HepG2 (cell line): ENCODE data around the gene PIM1. TPM values are rescaled to one million over a fixed set of nuclear protein-coding genes. Genes with fewer than 3 reads are reported as not detected.

Source experiments
- ATAC-seq: fragments of 200-7000 bp; cut with Tn5 transposase; 3 replicates; pipeline ENCODE4 v1.9.1; 2020; ENCODE audit warnings: mild to moderate bottlenecking, moderate library complexity
- BruUV-seq: library from RNA; stranded (reverse); fragments of 400-500 nt; replicated peaks from 2 replicates; lab custom pipeline; 2021; lab: Mats Ljungman, UMichigan
- CTCF ChIA-PET: fragments of 300-600 bp; formaldehyde crosslinking; extraction: SDS; loops from one replicate; lab custom pipeline; 2021; ENCODE audit warnings: low total read pairs, inconsistent platforms, low intra/inter-chr PET ratio; lab: Yijun Ruan, JAX
- POLR2A ChIA-PET: fragments of 350-600 bp; sonication (Branson Sonifier 250); formaldehyde crosslinking; loops from one replicate; lab custom pipeline; 2020; ENCODE audit warnings: antibody characterized with exemption, inconsistent platforms; lab: Yijun Ruan, JAX
- DNase-seq: peaks from one replicate; pipeline ENCODE4 v3.0.0-alpha.2; 2015; ENCODE audit warnings: low spot score
- FAIRE-seq: peaks from 3 replicates; lab custom pipeline; 2011; peaks lifted over from hg19 to GRCh38; lab: Jason Lieb, UNC
- H2AFZ ChIP-seq: one replicate; pipeline ENCODE4 v1.6.1; 2011; ENCODE audit warnings: low read length, inconsistent platforms
- H3K27ac ChIP-seq: fragments of 300-600 bp; 3 replicates; pipeline ENCODE4 v1.8.0; 2011; ENCODE audit warnings: mixed run types, mild to moderate bottlenecking, mixed read lengths, low read length, inconsistent platforms; ENCODE audit not compliant: insufficient read depth; ENCODE audit errors: extremely low read length
- H3K27me3 ChIP-seq, 2 experiments: fragments of 200-600 bp in 1 of 2; 2 replicates in 1 of 2; 3 replicates in 1 of 2; pipeline versions ENCODE4 v1.6.0 to v1.8.0; 2011; ENCODE audit warnings: low read length in 2 of 2, mild to moderate bottlenecking in 2 of 2, moderate library complexity in 2 of 2, inconsistent platforms in 1 of 2; ENCODE audit not compliant: insufficient read depth in 2 of 2, control insufficient read depth in 1 of 2
- H3K36me3 ChIP-seq, 2 experiments: fragments of 200-600 bp in 1 of 2; replicated peaks in 1 of 2; 2 replicates in 1 of 2; 3 replicates in 1 of 2; pipeline versions ENCODE4 v1.5.1 to v1.8.0; 2011; ENCODE audit warnings: low read length in 2 of 2, inconsistent platforms in 1 of 2; ENCODE audit not compliant: insufficient read depth in 2 of 2, control insufficient read depth in 1 of 2
- H3K4me1 ChIP-seq: 2 replicates; pipeline ENCODE4 v1.5.1; 2012; ENCODE audit warnings: low read length, inconsistent platforms; ENCODE audit not compliant: insufficient read depth
- H3K4me2 ChIP-seq: 2 replicates; pipeline ENCODE4 v1.6.0; 2011; ENCODE audit warnings: low read depth, low read length, inconsistent platforms
- H3K4me3 ChIP-seq, 3 experiments: fragments of 200-600 bp in 1 of 3; sonication (generic), shearing (Covaris generic) in 1 of 3; replicated peaks in 1 of 3; 2 replicates each; pipeline ENCODE4 v1.5.1; 2011 to 2016; ENCODE audit warnings: low read length in 3 of 3, inconsistent platforms in 2 of 3, low read depth in 2 of 3, mild to moderate bottlenecking in 2 of 3, control low read depth in 1 of 3, mixed read lengths in 1 of 3; ENCODE audit not compliant: insufficient read depth in 1 of 3
- H3K79me2 ChIP-seq: one replicate; pipeline ENCODE4 v1.6.1; 2011; ENCODE audit warnings: low read length, inconsistent platforms; ENCODE audit not compliant: insufficient read depth
- H3K9ac ChIP-seq: 2 replicates; pipeline ENCODE4 v1.6.0; 2011; ENCODE audit warnings: mild to moderate bottlenecking, low read depth, low read length, inconsistent platforms; ENCODE audit not compliant: insufficient read depth
- H3K9me3 ChIP-seq: 2 replicates; pipeline ENCODE4 v1.5.1; 2012; ENCODE audit warnings: mild to moderate bottlenecking, low read length
- H4K20me1 ChIP-seq: 2 replicates; pipeline ENCODE4 v1.6.0; 2011; ENCODE audit warnings: inconsistent platforms, mild to moderate bottlenecking, low read length, moderate library complexity; ENCODE audit not compliant: insufficient read depth
- BRCA1 ChIP-seq: sonication (generic); formaldehyde crosslinking; IDR thresholded peaks from 2 replicates; pipeline ENCODE4 v1.4.0; 2020; ENCODE audit warnings: missing genetic modification reagents
- CREM ChIP-seq, 2 experiments: sonication (generic) in 1 of 2; formaldehyde crosslinking in 1 of 2; IDR thresholded peaks; 2 replicates each; pipeline versions ENCODE4 v1.4.0 to v1.6.1; 2016 to 2020; ENCODE audit warnings: antibody characterized with exemption in 1 of 2, mild to moderate bottlenecking in 1 of 2, missing genetic modification reagents in 1 of 2
- KLF15 ChIP-seq: sonication (generic); formaldehyde crosslinking; IDR thresholded peaks from 2 replicates; pipeline ENCODE4 v1.8.1; 2023; ENCODE audit warnings: borderline replicate concordance, mild to moderate bottlenecking, inconsistent platforms, missing genetic modification reagents, mixed read lengths
- NR2F6 ChIP-seq, 2 experiments: IDR thresholded peaks; 2 replicates each; pipeline ENCODE4 v1.6.1; 2016; ENCODE audit warnings: antibody characterized with exemption in 1 of 2, mild to moderate bottlenecking in 1 of 2
- NR3C1 ChIP-seq: sonication (generic); formaldehyde crosslinking; IDR thresholded peaks from 2 replicates; pipeline ENCODE4 v1.4.0; 2020; ENCODE audit warnings: missing genetic modification reagents
- RBM22 ChIP-seq: fragments of 200-400 bp; formaldehyde crosslinking; optimal IDR thresholded peaks from 2 replicates; pipeline ENCODE3; 2017; ENCODE audit warnings: mild to moderate bottlenecking, low read length, moderate library complexity
- SKI ChIP-seq: fragments of 450-650 bp; IDR thresholded peaks from one replicate; pipeline ENCODE4 v1.6.1; 2018; ENCODE audit warnings: mild to moderate bottlenecking; ENCODE audit not compliant: partially characterized antibody
- ZMAT3 ChIP-seq: sonication (generic); formaldehyde crosslinking; conservative IDR thresholded peaks from 2 replicates; pipeline ENCODE4 v1.7.0; 2021; ENCODE audit warnings: missing genetic modification reagents
- ZNF232 ChIP-seq: sonication (generic); formaldehyde crosslinking; IDR thresholded peaks from 2 replicates; pipeline ENCODE4 v1.4.0; 2020; ENCODE audit warnings: missing genetic modification reagents, borderline replicate concordance
- ZNF331 ChIP-seq: sonication (generic); formaldehyde crosslinking; IDR thresholded peaks from 2 replicates; pipeline ENCODE4 v1.4.0; 2020; ENCODE audit warnings: missing genetic modification reagents
- ZNF441 ChIP-seq: sonication (generic); formaldehyde crosslinking; IDR thresholded peaks from 2 replicates; pipeline ENCODE4 v1.7.0; 2021; ENCODE audit warnings: missing genetic modification reagents, borderline replicate concordance
- WGBS: methylation state at CpG from one replicate; pipeline ENCODE4 v1.1.6; 2017; ENCODE audit warnings: low lambda C conversion rate; 5-methylcytosine and 5-hydroxymethylcytosine counted together
- in situ Hi-C: cut with HindIII; loops from 2 replicates; pipeline ENCODE4 v1.10.0; 2017; ENCODE audit warnings: low pct_unique_long_range_greater_than_20kb; ENCODE audit not compliant: extremely low pct_ligation_motif_present
- intact Hi-C: fragments of 100-400 bp; cut with micrococcal nuclease; formaldehyde crosslinking; loops from one replicate; pipeline ENCODE4 v1.10.0; 2022; ENCODE audit not compliant: unreplicated experiment
- polyA plus RNA-seq, 8 experiments: library from polyadenylated mRNA; depleted of rRNA in 3 of 8; stranded (reverse) in 7 of 8; unstranded in 1 of 8; fragments of >200 nt; fragmentation: Illumina TruSeq in 4 of 8; extraction: Trizol in 4 of 8; gene quantifications; 2 replicates each; pipeline versions ENCODE4 v1.2.1 to v1.2.3, GENCODE V29; 2011 to 2016; ENCODE audit warnings: low read depth in 4 of 8, missing spikeins in 1 of 8, mixed read lengths in 1 of 8; ENCODE audit not compliant: insufficient read depth in 1 of 8
- total RNA-seq, 5 experiments: library from RNA; depleted of rRNA; stranded (reverse); fragments of >200 nt; fragmentation: Illumina TruSeq; extraction: Trizol; gene quantifications; 2 replicates each; pipeline ENCODE4 v1.2.3, GENCODE V29; 2016; ENCODE audit warnings: low read depth in 1 of 5

Gene PIM1
- total and polyA plus RNA-seq, 2 of the 13 experiments (the other 11 are each of a cell fraction or from before 2014, with no cell fraction given), result 29.4 to 117 TPM

DNA sequence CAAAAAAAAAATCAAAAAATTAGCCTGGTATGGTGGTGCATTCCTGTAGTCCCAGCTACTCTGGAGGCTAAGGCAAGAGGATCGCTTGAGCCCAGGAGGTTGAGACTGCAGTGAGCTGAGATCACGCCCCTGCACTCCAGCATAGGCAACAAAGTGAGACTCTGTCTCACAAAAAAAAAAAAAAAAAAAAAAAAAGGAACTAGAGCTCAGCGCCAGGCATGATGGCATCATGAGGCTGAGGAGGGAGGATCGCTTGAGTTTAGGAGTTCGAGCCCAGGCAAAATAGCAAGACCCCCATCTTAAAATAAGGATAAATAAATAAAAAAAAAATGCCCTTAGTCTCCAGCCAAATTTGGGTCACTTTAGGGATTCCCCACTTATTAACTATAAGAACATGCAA, 40.4 kb upstream of the PIM1 start:
- H3K9me3 ChIP-seq, result no peaks in the 10 kb centered on the region
- H3K27ac ChIP-seq, result peak overlapping the region; percentile 95
- H3K4me3 ChIP-seq, result no peak overlapping the region
- intact Hi-C loops (loop anchor here (5.0 kb wide), 1 partner anchor 72 kb away; no protein-coding TSS in a partner anchor), in situ Hi-C loops (no loop called here)
- TF ChIP-seq RBM22 (no peak), ZNF331 (CRISPR knock-in tag) (no peak), ZMAT3 (CRISPR knock-in tag) (0 out of 2 replicates have a peak, but pooled peaks have one; percentile 47), BRCA1 (CRISPR knock-in tag) (0 out of 2 replicates have a peak, but pooled peaks have one; percentile 33), SKI (no peak), NR3C1 (CRISPR knock-in tag) (no peak), ZNF232 (CRISPR knock-in tag) (0 out of 2 replicates have a peak, but pooled peaks have one; percentile 37), ZNF441 (0 out of 2 replicates have a peak, but pooled peaks have one; percentile 27)
- H3K27me3 ChIP-seq, result no peaks in the 10 kb centered on the region
- 96% methylated on average over 5 of the region's 5 CpGs for WGBS
- H3K9ac ChIP-seq, result peak overlapping the region; percentile 71; the same call in 1 of the 2 replicates
- POLR2A ChIA-PET, result interaction anchor here (2.2 to 5.4 kb wide), 8 partner anchors 15 to 78 kb away, joined by 17 to 234 read pairs (median 28); partner anchors contain the start of gene PIM1
- FAIRE-seq, result no peak
- ATAC-seq, result no peak
- CTCF ChIA-PET, result no interaction called here
- peaks cover 89% of the 10 kb centered on the region for H3K4me1 ChIP-seq
- H3K79me2 ChIP-seq, result peaks cover 6% of the 10 kb centered on the region
- H2AFZ ChIP-seq, result no peak overlapping the region
- DNase-seq, result no peak
- no TSS peak for BruUV-seq
- H3K36me3 ChIP-seq, result no peaks in the 10 kb centered on the region
- H3K4me2 ChIP-seq, result no peak overlapping the region
- H4K20me1 ChIP-seq, result no peaks in the 10 kb centered on the region

DNA sequence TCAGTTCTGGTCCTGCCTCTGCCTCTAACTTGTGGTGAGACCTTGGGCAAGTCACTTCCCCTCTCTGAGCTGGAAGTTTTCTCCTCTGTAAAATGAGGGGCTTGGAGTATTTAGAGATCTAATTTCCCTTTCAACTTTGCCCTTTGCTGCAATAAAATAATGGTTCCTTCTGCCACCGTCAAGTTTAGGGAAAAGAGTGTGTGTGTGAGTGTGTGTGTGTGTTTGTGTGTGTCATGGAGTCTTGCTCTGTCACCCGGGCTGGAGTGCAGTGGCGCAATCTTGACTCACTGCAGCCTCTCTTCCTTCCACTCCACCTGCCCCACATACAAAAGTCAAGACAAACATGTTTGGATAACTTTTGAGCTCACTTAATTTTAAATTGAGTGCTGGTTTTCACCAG, 39.2 kb upstream of the PIM1 start:
- no TSS peak for BruUV-seq
- H4K20me1 ChIP-seq, result no peaks in the 10 kb centered on the region
- no peaks in the 10 kb centered on the region for H3K27me3 ChIP-seq
- no peaks in the 10 kb centered on the region for H3K36me3 ChIP-seq
- POLR2A ChIA-PET, result interaction anchor here (0.7 to 5.4 kb wide), 22 partner anchors 9 to 256 kb away, joined by 3 to 234 read pairs (median 6); partner anchors contain the start of genes PIM1 and PPIL1
- H3K79me2 ChIP-seq, result peaks cover 6% of the 10 kb centered on the region
- peak overlapping the region; percentile 39 to 68 (median 52) for H3K4me3 ChIP-seq
- CTCF ChIA-PET, result no interaction called here
- H3K4me1 ChIP-seq, result peaks cover 90% of the 10 kb centered on the region
- H2AFZ ChIP-seq, result no peak overlapping the region
- H3K4me2 ChIP-seq, result peak overlapping the region; percentile 94
- FAIRE-seq, result peak; percentile 30
- H3K9ac ChIP-seq, result peak overlapping the region; percentile 71
- intact Hi-C loops, result no loop called here
- DNase-seq, result peak; percentile 68
- WGBS, result 9% methylated on average over 3 of the region's 3 CpGs
- peak; percentile 2; the same call in 1 of the 3 replicates for ATAC-seq
- peak overlapping the region; percentile 95 for H3K27ac ChIP-seq
- H3K9me3 ChIP-seq, result no peaks in the 10 kb centered on the region
- in situ Hi-C loops, result loop anchor here (5.0 kb wide), 1 partner anchor 42 kb away; the partner anchor contains the start of gene PIM1
- TF ChIP-seq KLF15 (CRISPR knock-in tag), result no peak
- TF ChIP-seq NR2F6 (IDR thresholded peaks at IDR 0.05), result no peak; the same call in 1 of the 2 replicates
- TF ChIP-seq NR2F6 (CRISPR knock-in tag; IDR thresholded peaks at IDR 0.05), result 0 out of 2 replicates have a peak, but pooled peaks have one; percentile 7
- TF ChIP-seq CREM (IDR thresholded peaks at IDR 0.05), result peak; percentile 37; the same call in 1 of the 2 replicates
- no peak for TF ChIP-seq CREM (CRISPR knock-in tag; IDR thresholded peaks at IDR 0.05)
